PC-9 (cell line): ENCODE data around the gene SPRR2A. TPM values are rescaled to one million over a fixed set of nuclear protein-coding genes. Genes with fewer than 3 reads are reported as not detected.
"Not testable (repeated sequence)": the region's sequence is repeated elsewhere in the genome, so short reads cannot be mapped to it uniquely, and the experiment has no call there.

Experiments
- BruUV-seq: library from RNA; stranded (reverse); fragments of 400-500 nt; replicated peaks from 2 replicates; lab custom pipeline; 2021; lab: Mats Ljungman, UMichigan
- CTCF ChIA-PET: fragments of 300-600 bp; sonication (Branson Sonifier 250); formaldehyde crosslinking; loops from one replicate; lab custom pipeline; 2022; ENCODE audit warnings: antibody characterized with exemption; lab: Charles Lee
- POLR2A ChIA-PET: fragments of 300-600 bp; sonication (Branson Sonifier 250); formaldehyde crosslinking; loops from one replicate; lab custom pipeline; 2022; ENCODE audit warnings: antibody characterized with exemption; ENCODE audit not compliant: unreplicated experiment; lab: Charles Lee
- DNase-seq, 2 experiments: peaks; one replicate each; pipeline versions ENCODE4 v3.0.0 to v3.0.0-alpha.2; 2015 to 2022; ENCODE audit warnings: mixed read lengths in 1 of 2
- H2AFZ ChIP-seq: fragments of 200-600 bp; sonication (generic); 2 replicates; pipeline ENCODE4 v1.8.1; 2017; ENCODE audit warnings: antibody characterized with exemption
- H3F3A ChIP-seq: fragments of 200-600 bp; sonication (generic); 2 replicates; pipeline ENCODE4 v1.8.1; 2017; ENCODE audit warnings: antibody characterized with exemption, mild to moderate bottlenecking, low read depth; ENCODE audit not compliant: insufficient read depth
- H3K27ac ChIP-seq: fragments of 200-600 bp; sonication (generic); 2 replicates; pipeline ENCODE4 v1.6.1; 2016; ENCODE audit warnings: mixed run types
- H3K27me3 ChIP-seq: fragments of 200-600 bp; sonication (generic); 2 replicates; pipeline ENCODE4 v1.6.1; 2016; ENCODE audit warnings: low read depth, mixed run types; ENCODE audit not compliant: insufficient read depth
- H3K36me3 ChIP-seq: fragments of 200-600 bp; sonication (generic); 2 replicates; pipeline ENCODE4 v1.6.1; 2016; ENCODE audit warnings: low read depth, mixed run types
- H3K4me1 ChIP-seq: fragments of 200-600 bp; sonication (generic); replicated peaks from 2 replicates; pipeline ENCODE4 v1.6.1; 2016; ENCODE audit warnings: mixed run types; ENCODE audit not compliant: insufficient read depth
- H3K4me2 ChIP-seq: fragments of 200-600 bp; sonication (generic); 2 replicates; pipeline ENCODE4 v1.6.1; 2017; ENCODE audit warnings: mixed run types
- H3K4me3 ChIP-seq: fragments of 200-600 bp; sonication (generic); 2 replicates; pipeline ENCODE4 v1.6.1; 2016; ENCODE audit warnings: mixed run types
- H3K79me2 ChIP-seq: fragments of 200-600 bp; sonication (generic); 2 replicates; pipeline ENCODE4 v1.6.1; 2017; ENCODE audit warnings: low read depth, mixed run types
- H3K9me2 ChIP-seq: fragments of 200-600 bp; sonication (generic); 2 replicates; pipeline ENCODE4 v1.8.1; 2017; ENCODE audit warnings: mild to moderate bottlenecking; ENCODE audit not compliant: insufficient read depth
- H3K9me3 ChIP-seq: fragments of 200-600 bp; sonication (generic); 2 replicates; pipeline ENCODE4 v1.8.1; 2016; ENCODE audit warnings: low read depth; ENCODE audit not compliant: insufficient read depth
- H4K20me1 ChIP-seq: fragments of 200-600 bp; sonication (generic); 2 replicates; pipeline ENCODE4 v1.8.1; 2017; ENCODE audit not compliant: insufficient read depth
- CTCF ChIP-seq: fragments of 200-600 bp; sonication (generic); conservative IDR thresholded peaks from 2 replicates; pipeline ENCODE4 v1.6.1; 2017; ENCODE audit warnings: mixed run types, antibody characterized with exemption, mild to moderate bottlenecking, moderate library complexity
- EZH2 ChIP-seq: fragments of 200-600 bp; sonication (generic); IDR thresholded peaks from 2 replicates; pipeline ENCODE4 v1.8.0; 2017; ENCODE audit warnings: antibody characterized with exemption, low read depth
- intact Hi-C: fragments of 100-400 bp; cut with micrococcal nuclease; formaldehyde crosslinking; loops from one replicate; pipeline ENCODE4 v1.10.0; 2022; ENCODE audit not compliant: unreplicated experiment
- total RNA-seq: library from RNA; stranded (reverse); gene quantifications from 2 replicates; pipeline ENCODE4 v1.2.3, GENCODE V29; 2021

Gene SPRR2A
- total RNA-seq, 1 experiment from 2014 or later = not detected

GRCh38 chr1:153023109-153023508, 34.2 kb downstream of the SPRR2A start:
- Histone ChIP-seq H3K9me3 (no peaks in the 10 kb centered on the region), H3K27me3 (no peaks in the 10 kb centered on the region), H3K27ac (no peak overlapping the region), H3K36me3 (no peaks in the 10 kb centered on the region), H3K4me1 (no peaks in the 10 kb centered on the region), H4K20me1 (no peaks in the 10 kb centered on the region), H3K79me2 (no peaks in the 10 kb centered on the region), H3F3A (no peaks in the 10 kb centered on the region), H3K4me3 (no peak overlapping the region), H3K9me2 (0 out of 2 replicates have a peak, but pooled peaks cover 5% of the 10 kb centered on the region), H3K4me2 (no peak overlapping the region), H2AFZ (no peak overlapping the region)
- DNase-seq = no peak
- CTCF ChIA-PET = no interaction called here
- TF ChIP-seq EZH2 (no peak), CTCF (no peak)
- intact Hi-C loops = no loop called here
- POLR2A ChIA-PET = no interaction called here
- no TSS peak for BruUV-seq

GRCh38 chr1:153022340-153022739, 35.0 kb downstream of the SPRR2A start:
- DNase-seq, H2AFZ ChIP-seq, H3F3A ChIP-seq, H3K4me3 ChIP-seq, H3K4me2 ChIP-seq, BruUV-seq, H3K27me3 ChIP-seq, intact Hi-C loops, H3K27ac ChIP-seq, H3K79me2 ChIP-seq, H4K20me1 ChIP-seq, H3K36me3 ChIP-seq, H3K9me3 ChIP-seq, POLR2A ChIA-PET, H3K4me1 ChIP-seq, CTCF ChIA-PET, H3K9me2 ChIP-seq: not testable (repeated sequence)

- H3K9me3 ChIP-seq, POLR2A ChIA-PET, H2AFZ ChIP-seq, H3K4me1 ChIP-seq, H3K79me2 ChIP-seq, CTCF ChIA-PET, H3K27ac ChIP-seq, H3K27me3 ChIP-seq, H3K4me2 ChIP-seq, DNase-seq, BruUV-seq, H3K4me3 ChIP-seq, H3F3A ChIP-seq, H4K20me1 ChIP-seq, H3K9me2 ChIP-seq, H3K36me3 ChIP-seq, intact Hi-C loops: not testable (repeated sequence)
These were observed 35.5 kb downstream of the SPRR2A start for GRCh38 chr1:153021829-153022228.

- H3K9me2 ChIP-seq, H4K20me1 ChIP-seq, DNase-seq, H3K27me3 ChIP-seq, H3K36me3 ChIP-seq, H3K4me1 ChIP-seq, H3K4me3 ChIP-seq, H2AFZ ChIP-seq, POLR2A ChIA-PET, H3K9me3 ChIP-seq, BruUV-seq, H3F3A ChIP-seq, intact Hi-C loops, H3K79me2 ChIP-seq, CTCF ChIA-PET, H3K27ac ChIP-seq, H3K4me2 ChIP-seq: not testable (repeated sequence)
These were observed 46.0 kb downstream of the SPRR2A start for GRCh38 chr1:153011235-153011758.

Other genes with a start within 250 kb of the SPRR2A start
- gene LCE1B, start 245.5 kb downstream of the SPRR2A start, total RNA-seq = not detected in 2 replicates
- not detected in 2 replicates for gene LCE1A, start 230.0 kb downstream of the SPRR2A start, total RNA-seq
- gene LCE6A, start 214.7 kb downstream of the SPRR2A start, total RNA-seq = not detected in 2 replicates
- gene LCE7A, start 197.5 kb downstream of the SPRR2A start, total RNA-seq = not detected in 2 replicates
- not detected in 2 replicates for gene SMCP, start 179.2 kb downstream of the SPRR2A start, total RNA-seq
- gene IVL, start 149.0 kb downstream of the SPRR2A start, total RNA-seq = not detected in 2 replicates
- not detected in 2 replicates for gene SPRR5, start 110.3 kb downstream of the SPRR2A start, total RNA-seq
- gene SPRR4, start 86.9 kb downstream of the SPRR2A start, total RNA-seq = not detected in 2 replicates
- not detected in 2 replicates for gene SPRR1A, start 73.4 kb downstream of the SPRR2A start, total RNA-seq
- gene SPRR3, start 55.8 kb downstream of the SPRR2A start, total RNA-seq = 0.57 TPM in 1 of 2 replicates, not detected in the other
- gene SPRR1B, start 26.3 kb downstream of the SPRR2A start, total RNA-seq = not detected in 2 replicates
- gene SPRR2D, start 16.4 kb downstream of the SPRR2A start, total RNA-seq = not detected in 2 replicates
- gene SPRR2B, start 14.1 kb upstream of the SPRR2A start, total RNA-seq = not detected in 2 replicates
- gene SPRR2E, start 37.0 kb upstream of the SPRR2A start, total RNA-seq = not detected in 2 replicates
- not detected in 2 replicates for gene SPRR2F, start 56.0 kb upstream of the SPRR2A start, total RNA-seq
- gene SPRR2G, start 93.4 kb upstream of the SPRR2A start, total RNA-seq = not detected in 2 replicates
- not detected in 2 replicates for gene LELP1, start 145.9 kb upstream of the SPRR2A start, total RNA-seq
- gene PRR9, start 160.1 kb upstream of the SPRR2A start, total RNA-seq = not detected in 2 replicates
- not detected in 2 replicates for gene LORICRIN, start 202.2 kb upstream of the SPRR2A start, total RNA-seq